Fibroblast of mammary gland (primary cell): ENCODE data around the gene SH3GL2.
A peak's percentile ranks its signal among the peaks of the same experiment; 100 is the strongest.

Experiments
- DNase-seq: peaks from one replicate; pipeline ENCODE4 v3.0.0-alpha.2; 2010; ENCODE audit warnings: low read depth
- H3K4me3 ChIP-seq: 2 replicates; pipeline ENCODE4 v1.5.1; 2011; ENCODE audit warnings: low read depth, mild to moderate bottlenecking, low read length, moderate library complexity; ENCODE audit not compliant: control insufficient read depth
- CTCF ChIP-seq: conservative IDR thresholded peaks from 2 replicates; pipeline ENCODE4 v1.5.1; 2011; ENCODE audit warnings: low read depth, low read length, inconsistent platforms; ENCODE audit not compliant: control insufficient read depth, insufficient read depth

The SH3GL2 gene

GRCh38 chr9:17795744-17796143, 216.9 kb downstream of the SH3GL2 start:
- TF ChIP-seq CTCF, result no peak
- DNase-seq, result peak; percentile 40
- no peak overlapping the region for H3K4me3 ChIP-seq

- no peak overlapping the region for H3K4me3 ChIP-seq
- peak; percentile 72 for DNase-seq
- TF ChIP-seq CTCF, result no peak
Measured at GRCh38 chr9:17799369-17799768, 220.5 kb downstream of the SH3GL2 start.

DNA sequence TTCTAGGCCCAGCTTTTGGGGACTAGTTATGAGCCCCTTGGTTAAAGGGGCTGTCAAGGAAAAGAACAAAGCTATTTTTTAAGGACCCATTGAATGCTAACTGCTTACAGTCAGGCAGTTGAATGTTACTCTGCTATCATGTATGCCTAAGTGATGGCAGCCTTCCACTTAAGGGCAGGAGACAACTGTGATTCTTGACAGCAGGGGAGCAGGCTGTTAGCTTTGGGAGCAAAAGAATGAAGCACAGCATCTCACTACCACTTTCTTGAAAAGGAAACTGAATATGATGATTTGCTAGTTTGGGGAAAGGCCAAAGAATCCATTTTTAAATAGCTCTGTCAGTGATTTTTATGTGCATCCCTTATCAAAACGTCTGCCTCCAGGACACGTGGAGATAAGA, 221.6 kb downstream of the SH3GL2 start:
- H3K4me3 ChIP-seq, result no peak overlapping the region
- TF ChIP-seq CTCF, result no peak
- DNase-seq, result no peak

DNA sequence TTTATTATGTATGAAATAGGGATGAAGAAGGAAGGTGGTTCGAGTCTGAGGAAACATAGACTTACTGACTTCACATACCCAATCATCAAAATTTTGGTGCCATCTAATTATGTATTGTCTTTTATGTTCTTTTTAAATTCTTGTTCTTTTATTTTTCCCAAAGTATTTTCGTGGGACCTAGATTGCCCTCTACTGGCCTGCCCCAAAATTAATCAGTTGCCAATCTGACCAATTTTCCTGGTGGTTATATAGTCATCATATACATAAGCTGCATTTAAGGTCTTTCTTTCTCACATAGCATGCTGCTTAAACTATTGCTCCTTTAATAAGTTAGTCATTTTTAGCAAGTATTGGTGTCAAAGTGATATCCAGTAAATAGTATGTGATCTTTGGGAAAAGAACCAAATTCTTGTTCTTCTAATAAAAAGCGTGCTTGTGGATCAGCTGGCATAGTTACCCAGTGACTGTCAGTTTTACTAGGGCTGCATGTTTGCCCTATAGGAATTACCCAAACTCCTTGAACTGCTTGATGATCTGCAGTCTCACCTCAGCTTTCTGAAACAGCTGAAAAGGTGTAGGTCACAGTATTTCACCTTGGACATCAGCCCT, 223.5 kb downstream of the SH3GL2 start:
- H3K4me3 ChIP-seq, result no peak overlapping the region
- peak; percentile 65 for TF ChIP-seq CTCF
- DNase-seq, result peak; percentile 30

DNA sequence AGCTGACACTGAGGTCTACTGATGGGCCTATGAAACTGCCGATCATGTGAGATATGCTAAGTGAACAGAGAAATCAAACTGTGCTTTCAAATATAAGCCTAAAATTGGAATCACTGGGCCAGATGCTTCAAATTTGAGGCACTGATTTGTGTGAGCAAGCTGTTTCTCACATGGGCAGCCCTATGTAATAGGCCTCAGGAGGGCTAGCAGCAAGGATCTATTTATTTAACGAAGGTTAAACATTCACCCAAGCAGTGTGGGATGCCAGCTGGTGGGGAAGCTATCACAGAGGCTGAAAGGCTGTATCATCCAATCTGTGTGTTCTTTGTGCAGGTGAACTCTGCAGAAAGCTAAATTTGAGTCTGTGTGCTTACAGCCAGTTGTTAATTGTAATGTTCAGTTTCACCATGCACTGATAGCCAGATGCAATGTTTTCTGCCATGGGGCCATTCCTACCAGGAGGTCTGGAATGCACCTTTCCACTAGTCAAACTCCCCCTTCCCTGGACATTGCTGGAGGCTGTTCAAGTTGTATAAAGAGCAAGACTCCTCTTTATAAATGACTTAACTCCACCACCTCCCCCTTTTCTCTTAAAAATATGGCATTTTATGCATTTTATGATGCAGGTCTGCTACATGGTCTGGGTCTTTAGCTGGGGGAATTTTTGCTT, 228.9 kb downstream of the SH3GL2 start:
- no peak for TF ChIP-seq CTCF
- DNase-seq, result no peak
- H3K4me3 ChIP-seq, result no peak overlapping the region

DNA sequence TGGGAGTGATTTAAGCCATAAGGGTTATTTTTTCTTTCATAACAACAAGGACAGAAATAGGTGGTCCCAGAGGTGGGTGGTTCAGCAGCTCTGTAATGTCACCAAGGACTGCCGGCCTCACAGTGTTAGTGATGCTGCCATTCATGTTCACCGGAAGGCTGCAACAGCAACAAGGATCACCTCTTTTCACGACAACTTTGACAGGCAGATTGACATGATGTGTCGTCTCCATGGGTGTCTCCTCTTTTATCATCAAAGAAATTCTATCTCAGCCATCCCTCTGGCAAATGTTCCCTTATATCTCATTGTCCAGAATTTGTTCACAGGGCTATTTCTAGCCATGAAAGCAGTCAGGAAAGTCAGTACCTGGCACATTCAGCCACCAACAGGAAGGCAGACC, 231.5 kb downstream of the SH3GL2 start:
- no peak overlapping the region for H3K4me3 ChIP-seq
- no peak for TF ChIP-seq CTCF
- DNase-seq, result no peak
